PC-9 (cell line): Measurements from ENCODE around the gene CDON. TPM values are rescaled to one million over a fixed set of nuclear protein-coding genes. Genes with fewer than 3 reads are reported as not detected.

ENCODE experiments used
- BruUV-seq: library from RNA; stranded (reverse); fragments of 400-500 nt; replicated peaks from 2 replicates; lab custom pipeline; 2021; lab: Mats Ljungman, UMichigan
- CTCF ChIA-PET: fragments of 300-600 bp; sonication (Branson Sonifier 250); formaldehyde crosslinking; loops from one replicate; lab custom pipeline; 2022; ENCODE audit warnings: antibody characterized with exemption; lab: Charles Lee
- POLR2A ChIA-PET: fragments of 300-600 bp; sonication (Branson Sonifier 250); formaldehyde crosslinking; loops from one replicate; lab custom pipeline; 2022; ENCODE audit warnings: antibody characterized with exemption; ENCODE audit not compliant: unreplicated experiment; lab: Charles Lee
- DNase-seq, 2 experiments: peaks; one replicate each; pipeline versions ENCODE4 v3.0.0 to v3.0.0-alpha.2; 2015 to 2022; ENCODE audit warnings: mixed read lengths in 1 of 2
- H2AFZ ChIP-seq: fragments of 200-600 bp; sonication (generic); 2 replicates; pipeline ENCODE4 v1.8.1; 2017; ENCODE audit warnings: antibody characterized with exemption
- H3F3A ChIP-seq: fragments of 200-600 bp; sonication (generic); 2 replicates; pipeline ENCODE4 v1.8.1; 2017; ENCODE audit warnings: antibody characterized with exemption, mild to moderate bottlenecking, low read depth; ENCODE audit not compliant: insufficient read depth
- H3K27ac ChIP-seq: fragments of 200-600 bp; sonication (generic); 2 replicates; pipeline ENCODE4 v1.6.1; 2016; ENCODE audit warnings: mixed run types
- H3K27me3 ChIP-seq: fragments of 200-600 bp; sonication (generic); 2 replicates; pipeline ENCODE4 v1.6.1; 2016; ENCODE audit warnings: low read depth, mixed run types; ENCODE audit not compliant: insufficient read depth
- H3K36me3 ChIP-seq: fragments of 200-600 bp; sonication (generic); 2 replicates; pipeline ENCODE4 v1.6.1; 2016; ENCODE audit warnings: low read depth, mixed run types
- H3K4me1 ChIP-seq: fragments of 200-600 bp; sonication (generic); replicated peaks from 2 replicates; pipeline ENCODE4 v1.6.1; 2016; ENCODE audit warnings: mixed run types; ENCODE audit not compliant: insufficient read depth
- H3K4me2 ChIP-seq: fragments of 200-600 bp; sonication (generic); 2 replicates; pipeline ENCODE4 v1.6.1; 2017; ENCODE audit warnings: mixed run types
- H3K4me3 ChIP-seq: fragments of 200-600 bp; sonication (generic); 2 replicates; pipeline ENCODE4 v1.6.1; 2016; ENCODE audit warnings: mixed run types
- H3K79me2 ChIP-seq: fragments of 200-600 bp; sonication (generic); 2 replicates; pipeline ENCODE4 v1.6.1; 2017; ENCODE audit warnings: low read depth, mixed run types
- H3K9me2 ChIP-seq: fragments of 200-600 bp; sonication (generic); 2 replicates; pipeline ENCODE4 v1.8.1; 2017; ENCODE audit warnings: mild to moderate bottlenecking; ENCODE audit not compliant: insufficient read depth
- H3K9me3 ChIP-seq: fragments of 200-600 bp; sonication (generic); 2 replicates; pipeline ENCODE4 v1.8.1; 2016; ENCODE audit warnings: low read depth; ENCODE audit not compliant: insufficient read depth
- H4K20me1 ChIP-seq: fragments of 200-600 bp; sonication (generic); 2 replicates; pipeline ENCODE4 v1.8.1; 2017; ENCODE audit not compliant: insufficient read depth
- CTCF ChIP-seq: fragments of 200-600 bp; sonication (generic); conservative IDR thresholded peaks from 2 replicates; pipeline ENCODE4 v1.6.1; 2017; ENCODE audit warnings: mixed run types, antibody characterized with exemption, mild to moderate bottlenecking, moderate library complexity
- EZH2 ChIP-seq: fragments of 200-600 bp; sonication (generic); IDR thresholded peaks from 2 replicates; pipeline ENCODE4 v1.8.0; 2017; ENCODE audit warnings: antibody characterized with exemption, low read depth
- intact Hi-C: fragments of 100-400 bp; cut with micrococcal nuclease; formaldehyde crosslinking; loops from one replicate; pipeline ENCODE4 v1.10.0; 2022; ENCODE audit not compliant: unreplicated experiment
- total RNA-seq: library from RNA; stranded (reverse); gene quantifications from 2 replicates; pipeline ENCODE4 v1.2.3, GENCODE V29; 2021

The CDON gene
- total RNA-seq, 1 experiment from 2014 or later: 10.0 TPM

DNA sequence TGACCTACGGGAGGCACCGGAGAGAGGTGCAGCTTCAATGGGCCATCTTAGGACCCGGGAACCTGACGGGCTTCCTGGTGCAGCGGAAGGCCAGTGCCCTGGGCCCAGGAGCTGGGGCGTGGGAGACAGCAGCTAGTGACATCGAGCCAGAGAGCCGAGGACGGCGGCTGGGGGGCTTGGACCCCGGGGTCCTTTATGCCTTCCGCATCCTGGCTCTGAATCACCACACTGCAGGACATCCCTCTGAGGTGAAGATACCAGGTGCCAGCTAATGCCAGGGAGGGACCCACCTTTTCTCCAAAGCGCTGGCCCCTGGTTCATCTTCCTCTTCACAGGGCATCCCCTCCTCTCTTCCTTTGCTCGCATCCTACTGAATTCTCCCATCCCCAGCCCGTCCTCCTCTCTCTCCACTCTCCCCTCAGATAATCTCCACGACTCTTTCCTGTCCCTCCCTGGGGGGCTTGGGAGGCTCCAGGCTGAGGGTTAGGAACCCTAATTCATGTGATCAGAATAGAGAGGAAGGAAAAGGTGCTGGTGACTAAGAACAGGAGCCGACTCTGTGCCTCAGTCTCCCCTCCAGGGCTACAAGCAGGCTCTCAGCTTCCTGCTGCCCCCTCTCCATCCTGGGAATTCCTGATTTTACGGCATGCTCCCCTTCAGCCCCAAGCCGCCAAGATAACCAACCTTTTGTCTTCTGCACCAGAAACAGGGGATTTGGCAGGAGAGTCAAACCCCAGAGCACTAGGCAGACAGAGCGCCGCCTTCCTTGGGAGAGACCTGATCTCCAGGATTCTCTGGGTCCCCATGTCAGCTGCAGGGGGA is 108.3 kb downstream of the CDON start:
- CTCF ChIA-PET: no interaction called here
- no peaks in the 10 kb centered on the region for H3K79me2 ChIP-seq
- no peaks in the 10 kb centered on the region for H3F3A ChIP-seq
- no peaks in the 10 kb centered on the region for H3K9me2 ChIP-seq
- no TSS peak for BruUV-seq
- intact Hi-C loops: no loop called here
- no peaks in the 10 kb centered on the region for H3K4me1 ChIP-seq
- no peak overlapping the region for H2AFZ ChIP-seq
- H3K9me3 ChIP-seq: no peaks in the 10 kb centered on the region
- no peak for DNase-seq
- H4K20me1 ChIP-seq: no peaks in the 10 kb centered on the region
- H3K36me3 ChIP-seq: no peaks in the 10 kb centered on the region
- H3K4me3 ChIP-seq: no peak overlapping the region
- no peak overlapping the region for H3K27ac ChIP-seq
- H3K27me3 ChIP-seq: no peaks in the 10 kb centered on the region
- POLR2A ChIA-PET: no interaction called here
- no peak for TF ChIP-seq EZH2
- TF ChIP-seq CTCF: no peak
- H3K4me2 ChIP-seq: no peak overlapping the region

DNA sequence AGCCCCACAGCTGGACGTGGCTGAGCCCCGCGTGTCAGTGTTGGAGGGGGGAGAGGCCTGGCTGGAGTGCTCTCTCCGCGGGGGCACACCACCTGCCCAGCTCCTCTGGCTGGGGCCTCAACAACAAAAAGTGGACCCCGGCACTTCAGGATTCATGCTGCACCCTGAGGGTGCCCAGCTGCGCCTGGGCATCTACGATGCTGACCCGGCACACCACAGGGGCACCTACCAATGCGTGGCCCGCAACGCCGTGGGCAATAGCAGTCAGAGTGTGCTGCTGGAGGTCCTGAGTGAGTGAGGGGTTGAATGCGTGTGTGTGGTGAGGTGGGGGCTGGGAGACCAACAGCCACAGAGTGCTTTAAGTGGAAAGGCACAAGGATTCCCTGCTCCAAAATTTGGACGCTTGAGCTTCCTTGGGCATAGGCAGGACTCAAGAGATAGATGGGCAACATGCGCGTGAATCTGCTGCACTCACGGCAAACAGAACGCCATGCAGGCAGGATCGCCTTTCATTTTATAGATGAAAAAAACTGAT is 109.2 kb downstream of the CDON start:
- H3K9me2 ChIP-seq: no peaks in the 10 kb centered on the region
- no TSS peak for BruUV-seq
- no peak overlapping the region for H3K4me2 ChIP-seq
- H3K9me3 ChIP-seq: no peaks in the 10 kb centered on the region
- no peak overlapping the region for H3K4me3 ChIP-seq
- no peaks in the 10 kb centered on the region for H3K79me2 ChIP-seq
- H3F3A ChIP-seq: no peaks in the 10 kb centered on the region
- ChIA-PET CTCF (no interaction called here), POLR2A (no interaction called here)
- DNase-seq: no peak
- no peak overlapping the region for H2AFZ ChIP-seq
- TF ChIP-seq CTCF: no peak
- no peak for TF ChIP-seq EZH2
- H3K27me3 ChIP-seq: no peaks in the 10 kb centered on the region
- no peaks in the 10 kb centered on the region for H4K20me1 ChIP-seq
- intact Hi-C loops: no loop called here
- no peaks in the 10 kb centered on the region for H3K4me1 ChIP-seq
- H3K36me3 ChIP-seq: no peaks in the 10 kb centered on the region
- no peak overlapping the region for H3K27ac ChIP-seq

DNA sequence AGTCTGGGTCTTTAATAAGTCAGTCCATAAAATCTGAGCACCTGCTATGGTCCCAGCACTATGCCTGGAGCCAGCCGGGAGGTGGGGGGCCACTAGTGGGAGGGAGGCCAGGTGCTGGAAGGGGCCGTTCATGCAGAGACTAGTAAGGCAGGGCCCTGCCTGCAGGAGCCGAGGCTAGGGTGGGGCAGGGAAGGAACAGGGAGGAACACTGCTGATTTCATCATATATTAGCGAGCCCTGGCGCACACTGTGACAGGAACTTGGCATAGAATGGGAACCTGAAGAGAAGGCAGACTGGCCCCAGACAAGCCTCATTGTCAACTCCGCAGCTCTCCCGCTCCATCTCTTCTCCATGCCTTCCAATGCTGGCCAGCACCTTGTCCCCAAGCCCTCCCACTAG is 109.7 kb downstream of the CDON start:
- H3K9me3 ChIP-seq: no peaks in the 10 kb centered on the region
- no peak overlapping the region for H3K4me3 ChIP-seq
- H3K79me2 ChIP-seq: no peaks in the 10 kb centered on the region
- H3K9me2 ChIP-seq: no peaks in the 10 kb centered on the region
- ChIA-PET POLR2A (no interaction called here), CTCF (no interaction called here)
- H3K27ac ChIP-seq: no peak overlapping the region
- H3K4me2 ChIP-seq: no peak overlapping the region
- H2AFZ ChIP-seq: no peak overlapping the region
- intact Hi-C loops: no loop called here
- no peaks in the 10 kb centered on the region for H3F3A ChIP-seq
- no TSS peak for BruUV-seq
- H3K36me3 ChIP-seq: no peaks in the 10 kb centered on the region
- H3K4me1 ChIP-seq: no peaks in the 10 kb centered on the region
- no peaks in the 10 kb centered on the region for H3K27me3 ChIP-seq
- peak in 1 of 2 experiments; percentile 20 for DNase-seq
- no peaks in the 10 kb centered on the region for H4K20me1 ChIP-seq
- no peak for TF ChIP-seq CTCF
- no peak for TF ChIP-seq EZH2
